Type B pancreatic cell (in vitro differentiated cells): Measurements from ENCODE around the gene NACC2. TPM values are rescaled to one million over a fixed set of nuclear protein-coding genes. Genes with fewer than 3 reads are reported as not detected.

Source experiments
- DNase-seq: peaks from one replicate; pipeline ENCODE4 v3.0.0; 2021; ENCODE audit warnings: mixed read lengths; ENCODE audit not compliant: unreplicated experiment; ENCODE audit errors: extremely low spot score
- H3K27ac Mint-ChIP-seq: 2 replicates; pipeline ENCODE4 v1.8.0; 2021; ENCODE audit warnings: mild to moderate bottlenecking, mixed read lengths
- H3K27me3 Mint-ChIP-seq: 2 replicates; pipeline ENCODE4 v1.8.0; 2021; ENCODE audit warnings: mixed read lengths
- H3K36me3 Mint-ChIP-seq: 2 replicates; pipeline ENCODE4 v1.8.0; 2021; ENCODE audit warnings: mixed read lengths
- H3K4me1 Mint-ChIP-seq: one replicate; pipeline ENCODE4 v1.8.0; 2021; ENCODE audit warnings: mixed read lengths; ENCODE audit not compliant: unreplicated experiment
- H3K4me3 Mint-ChIP-seq: 2 replicates; pipeline ENCODE4 v1.8.0; 2021; ENCODE audit warnings: mild to moderate bottlenecking, mixed read lengths
- H3K9me3 Mint-ChIP-seq: 2 replicates; pipeline ENCODE4 v1.8.0; 2021; ENCODE audit warnings: mixed read lengths
- total RNA-seq: library from RNA; stranded (reverse); gene quantifications from 2 replicates; pipeline ENCODE4 v1.2.1, GENCODE V29; 2021; ENCODE audit warnings: low replicate concordance
- TF ChIP-seq, protein P1 (sequence below): fragments of 200-600 bp; sonication (generic); conservative IDR thresholded peaks from 2 replicates; pipeline ENCODE4 v1.5.0; 2021; ENCODE audit warnings: antibody characterized with exemption, mild to moderate bottlenecking

NACC2 gene
- total RNA-seq, 1 donor from 2014 or later: 9.3 TPM

DNA sequence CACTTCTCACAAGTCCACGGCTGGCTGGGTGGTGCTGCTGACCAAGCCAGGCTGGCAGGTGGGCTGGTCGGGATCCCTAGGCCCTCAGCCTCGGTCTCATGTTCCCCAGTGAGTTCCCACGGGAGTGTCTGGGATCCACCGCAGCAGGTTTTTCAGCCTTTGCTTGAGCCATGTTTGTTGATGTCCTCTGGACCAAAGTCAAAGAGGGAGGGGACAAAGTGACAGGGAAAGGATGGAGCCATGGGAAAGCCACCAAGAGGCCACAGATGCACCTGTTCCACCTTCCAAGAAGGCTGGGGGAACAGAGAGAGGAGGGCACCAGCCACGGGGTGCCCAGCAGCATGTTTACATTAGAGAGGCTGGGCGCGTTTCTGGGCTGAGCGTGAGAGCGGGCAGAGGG, 131.2 kb downstream of the NACC2 start:
- Mint-ChIP-seq H3K4me1 (peaks cover 32% of the 10 kb centered on the region), H3K4me3 (no peak overlapping the region), H3K27me3 (peaks cover 7% of the 10 kb centered on the region), H3K36me3 (no peaks in the 10 kb centered on the region), H3K27ac (no peak overlapping the region), H3K9me3 (no peaks in the 10 kb centered on the region)
- TF ChIP-seq, protein P1, sequence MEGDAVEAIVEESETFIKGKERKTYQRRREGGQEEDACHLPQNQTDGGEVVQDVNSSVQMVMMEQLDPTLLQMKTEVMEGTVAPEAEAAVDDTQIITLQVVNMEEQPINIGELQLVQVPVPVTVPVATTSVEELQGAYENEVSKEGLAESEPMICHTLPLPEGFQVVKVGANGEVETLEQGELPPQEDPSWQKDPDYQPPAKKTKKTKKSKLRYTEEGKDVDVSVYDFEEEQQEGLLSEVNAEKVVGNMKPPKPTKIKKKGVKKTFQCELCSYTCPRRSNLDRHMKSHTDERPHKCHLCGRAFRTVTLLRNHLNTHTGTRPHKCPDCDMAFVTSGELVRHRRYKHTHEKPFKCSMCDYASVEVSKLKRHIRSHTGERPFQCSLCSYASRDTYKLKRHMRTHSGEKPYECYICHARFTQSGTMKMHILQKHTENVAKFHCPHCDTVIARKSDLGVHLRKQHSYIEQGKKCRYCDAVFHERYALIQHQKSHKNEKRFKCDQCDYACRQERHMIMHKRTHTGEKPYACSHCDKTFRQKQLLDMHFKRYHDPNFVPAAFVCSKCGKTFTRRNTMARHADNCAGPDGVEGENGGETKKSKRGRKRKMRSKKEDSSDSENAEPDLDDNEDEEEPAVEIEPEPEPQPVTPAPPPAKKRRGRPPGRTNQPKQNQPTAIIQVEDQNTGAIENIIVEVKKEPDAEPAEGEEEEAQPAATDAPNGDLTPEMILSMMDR: no peak
- DNase-seq: no peak

DNA sequence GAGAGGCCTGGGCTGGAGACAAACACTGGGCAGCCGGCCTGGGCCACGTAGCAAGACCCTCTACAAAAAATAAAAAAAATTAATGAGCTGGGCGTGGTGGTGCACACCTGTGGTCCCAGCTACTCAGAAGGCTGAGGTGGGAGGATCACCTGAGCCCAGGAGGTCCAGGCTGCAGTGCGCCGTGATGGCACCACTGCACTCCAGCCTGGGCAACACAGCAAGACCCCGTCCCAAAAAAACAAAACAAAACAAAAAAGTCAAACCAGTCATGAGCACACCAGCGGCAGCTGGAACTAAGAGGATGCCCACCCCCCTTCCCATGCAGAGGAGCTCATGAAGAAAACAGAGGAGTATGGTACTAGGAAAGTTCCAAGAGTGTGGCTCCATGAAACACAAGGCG, 131.8 kb downstream of the NACC2 start:
- H3K4me3 Mint-ChIP-seq: no peak overlapping the region
- DNase-seq: no peak

DNA sequence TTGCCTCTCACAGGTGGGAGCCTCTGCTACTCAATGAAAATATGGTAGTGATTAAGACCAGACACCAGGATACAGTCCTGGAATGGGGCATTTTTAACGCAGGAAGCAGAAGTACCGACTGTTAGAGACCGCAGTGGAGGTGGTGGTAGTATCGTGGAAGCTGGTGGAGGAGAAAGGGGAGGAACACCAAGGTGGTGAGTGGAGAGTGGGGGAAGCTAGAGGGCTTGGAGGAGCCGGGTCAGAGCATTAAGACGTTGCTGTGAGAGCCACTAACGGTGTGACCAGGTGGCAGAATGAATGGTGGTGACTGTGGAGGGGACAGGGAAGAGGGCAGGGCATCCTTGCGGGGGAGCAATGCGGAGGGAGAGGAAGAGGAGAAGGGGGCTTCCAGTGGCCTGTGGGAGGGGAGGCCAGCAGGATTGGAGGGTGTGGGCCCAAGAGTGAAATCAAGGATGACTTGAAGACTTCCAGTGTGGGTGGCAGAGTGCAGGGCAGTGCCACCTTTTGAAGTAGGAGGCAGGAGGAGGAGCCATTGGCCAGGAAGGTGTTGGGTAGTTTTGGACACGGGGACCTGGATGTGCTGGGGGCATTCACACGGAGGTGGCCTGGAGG, 132.3 kb downstream of the NACC2 start:
- Mint-ChIP-seq H3K4me3 (peak overlapping the region; percentile 89), H3K9me3 (no peaks in the 10 kb centered on the region), H3K4me1 (peaks cover 30% of the 10 kb centered on the region), H3K36me3 (no peaks in the 10 kb centered on the region), H3K27ac (peak overlapping the region; percentile 96), H3K27me3 (peaks cover 5% of the 10 kb centered on the region)
- no peak for DNase-seq
- TF ChIP-seq, protein P1: no peak

More for the DNA sequence above, 131.8 kb downstream of the NACC2 start:
- Mint-ChIP-seq H3K9me3 (no peaks in the 10 kb centered on the region), H3K27me3 (peaks cover 7% of the 10 kb centered on the region), H3K27ac (no peak overlapping the region), H3K4me1 (peaks cover 32% of the 10 kb centered on the region), H3K36me3 (no peaks in the 10 kb centered on the region)
- TF ChIP-seq, protein P1: no peak

DNA sequence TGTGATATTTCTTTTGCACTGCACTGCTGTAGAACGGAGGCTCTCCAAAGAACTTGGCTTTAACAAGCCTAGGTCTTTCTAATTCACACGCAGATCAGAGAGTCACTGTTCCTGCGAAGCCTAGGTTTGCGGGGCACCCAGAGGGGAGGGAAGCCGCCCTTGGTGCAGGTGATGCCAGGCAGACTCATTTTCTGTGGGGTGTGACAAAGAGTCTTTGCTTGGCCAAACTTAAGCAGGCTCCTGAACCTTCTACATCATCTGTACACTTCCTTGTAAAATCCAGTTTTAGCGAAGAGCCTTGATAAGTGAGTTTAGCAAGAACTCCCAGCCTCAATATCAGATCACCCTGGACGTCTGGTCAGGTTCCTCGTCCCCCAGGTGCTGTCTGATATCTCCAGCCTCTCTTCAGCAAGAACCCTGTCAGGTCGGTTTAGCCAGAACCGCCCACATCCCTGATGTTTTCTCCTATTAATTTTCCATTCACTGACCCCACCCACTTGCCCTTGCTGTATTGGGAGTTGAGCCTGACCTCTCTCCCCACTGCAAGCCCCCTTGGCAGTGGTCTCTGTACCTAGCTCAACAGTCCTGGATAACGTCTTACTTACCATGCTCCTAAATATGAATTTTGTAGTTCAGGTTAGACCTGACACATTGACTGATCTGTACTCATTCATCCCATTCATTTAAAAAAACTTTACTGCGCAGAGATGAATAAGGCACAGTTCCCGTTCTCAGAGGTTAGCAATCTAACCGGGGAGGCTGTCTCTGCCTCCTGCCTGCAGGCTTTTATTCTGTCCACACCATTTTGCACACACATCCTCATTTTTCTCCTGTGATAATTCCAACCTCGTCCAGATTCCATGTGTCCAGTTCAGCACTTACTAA, 133.0 kb downstream of the NACC2 start:
- H3K27me3 Mint-ChIP-seq: no peaks in the 10 kb centered on the region
- DNase-seq: no peak
- no peaks in the 10 kb centered on the region for H3K36me3 Mint-ChIP-seq
- peaks cover 24% of the 10 kb centered on the region for H3K4me1 Mint-ChIP-seq
- H3K4me3 Mint-ChIP-seq: peak overlapping the region; percentile 89
- TF ChIP-seq, protein P1: no peak
- H3K9me3 Mint-ChIP-seq: no peaks in the 10 kb centered on the region
- H3K27ac Mint-ChIP-seq: peak overlapping the region; percentile 96

DNA sequence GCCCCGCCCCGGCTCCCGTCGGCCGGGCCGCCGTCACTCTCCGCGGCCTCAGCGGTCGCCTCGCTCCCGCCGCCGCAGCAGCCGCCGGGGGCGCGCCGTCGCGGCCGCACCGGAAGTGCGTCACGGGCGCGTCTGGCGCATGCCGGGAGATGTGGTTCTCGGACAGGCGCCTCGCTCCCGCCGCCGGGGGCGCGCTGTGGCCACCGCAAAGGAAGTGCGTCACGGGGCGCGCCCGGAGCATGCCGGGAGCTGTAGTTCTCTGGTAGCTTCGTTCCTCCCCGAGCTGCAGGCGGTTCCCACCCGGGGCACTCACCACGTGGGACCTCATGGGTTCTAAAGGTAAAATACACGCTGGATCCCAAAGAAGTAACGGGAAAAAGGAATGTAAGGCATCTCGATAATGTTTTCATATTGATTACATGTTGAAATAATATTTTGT, 133.8 kb downstream of the NACC2 start, which contains the start of gene UBAC1:
TSS of gene UBAC1 (minus strand) at position 97 of the 439 bp plus-strand sequence. CDS start 211 bp downstream, outside the sequence.
- no peaks in the 10 kb centered on the region for H3K36me3 Mint-ChIP-seq
- peak within 1 kb of the TSS; percentile 96 for H3K27ac Mint-ChIP-seq
- peaks cover 27% of the 10 kb centered on the region for H3K4me1 Mint-ChIP-seq
- peak within 1 kb of the TSS; percentile 90 for H3K4me3 Mint-ChIP-seq
- TF ChIP-seq, protein P1: peak; percentile 58
- H3K9me3 Mint-ChIP-seq: no peaks in the 10 kb centered on the region
- no peaks in the 10 kb centered on the region for H3K27me3 Mint-ChIP-seq
- DNase-seq: peak; percentile 96
